Testis (tissue), 2 donors: ENCODE results near the gene PELI1.

Experiments
- CTCF ChIP-seq, 3 experiments: fragments of 450-650 bp in 2 of 3; fragments of 200-600 bp in 1 of 3; sonication (generic) in 1 of 3; IDR thresholded peaks; one replicate each; pipeline ENCODE4 v1.5.1; 2016 to 2019; ENCODE audit warnings: antibody characterized with exemption in 3 of 3, mild to moderate bottlenecking in 2 of 3, moderate library complexity in 1 of 3
- POLR2A ChIP-seq: fragments of 450-650 bp; IDR thresholded peaks from one replicate; pipeline ENCODE4 v1.6.1; 2017; ENCODE audit warnings: antibody characterized with exemption, mild to moderate bottlenecking, moderate library complexity

GRCh38 chr2:64168201-64168600 is 24.0 kb upstream of the PELI1 start:
- no peak for TF ChIP-seq CTCF (IDR thresholded peaks at IDR 0.05)
- TF ChIP-seq POLR2A = no peak
